Lower leg skin (tissue), 4 donors: ENCODE data around the gene NAALADL2. TPM values are rescaled to one million over a fixed set of nuclear protein-coding genes. Genes with fewer than 3 reads are reported as not detected.
"Not testable (repeated sequence)": the region's sequence is repeated elsewhere in the genome, so short reads cannot be mapped to it uniquely, and the experiment has no call there.

Experiments used
- DNase-seq, 2 donors: peaks; one replicate each; pipeline ENCODE4 v3.0.0-alpha.2; 2019; ENCODE audit warnings: low spot score in 2 of 2
- H3K4me3 ChIP-seq: fragments of 200-600 bp; sonication (generic); 2 replicates; pipeline ENCODE4 v1.5.1; 2017; ENCODE audit warnings: mild to moderate bottlenecking, low read depth; ENCODE audit not compliant: poor library complexity, severe bottlenecking
- CTCF ChIP-seq, 3 donors: fragments of 450-650 bp; IDR thresholded peaks; one replicate each; pipeline ENCODE4 v1.5.1; 2016; ENCODE audit warnings: antibody characterized with exemption in 3 of 3, mild to moderate bottlenecking in 3 of 3, moderate library complexity in 2 of 3
- POLR2A ChIP-seq, 2 donors: fragments of 450-650 bp; IDR thresholded peaks; one replicate each; pipeline ENCODE4 v1.6.1; 2016 to 2017; ENCODE audit warnings: antibody characterized with exemption in 2 of 2, mild to moderate bottlenecking in 1 of 2, moderate library complexity in 1 of 2
- WGBS, 2 donors: methylation state at CpG; one replicate each; pipeline ENCODE4 v1.1.5; 2018; 5-methylcytosine and 5-hydroxymethylcytosine counted together
- intact Hi-C: fragments of 100-400 bp; cut with DNase I; formaldehyde crosslinking; loops from one replicate; pipeline ENCODE4 v1.15.0; 2023; ENCODE audit warnings: low total_unique reads
- total RNA-seq, 4 donors: library from RNA; depleted of rRNA; stranded (reverse); fragments of >200 nt; gene quantifications; one replicate each; pipeline ENCODE4 v1.1.0, GENCODE V29; 2016

Gene NAALADL2
- total RNA-seq, 4 donors from 2014 or later = 3.6 to 8.1 (median 4.6) TPM

GRCh38 chr3:175349168-175349567 lies 490.0 kb downstream of the NAALADL2 start:
- WGBS, 2 donors = 95 to 96% methylated on average over 2 of the region's 2 CpGs
- H3K4me3 ChIP-seq = no peak overlapping the region
- TF ChIP-seq POLR2A (IDR thresholded peaks at IDR 0.05) (no peak), CTCF (IDR thresholded peaks at IDR 0.05) (no peak)
- intact Hi-C loops = no loop called here
- no peak for DNase-seq

DNA sequence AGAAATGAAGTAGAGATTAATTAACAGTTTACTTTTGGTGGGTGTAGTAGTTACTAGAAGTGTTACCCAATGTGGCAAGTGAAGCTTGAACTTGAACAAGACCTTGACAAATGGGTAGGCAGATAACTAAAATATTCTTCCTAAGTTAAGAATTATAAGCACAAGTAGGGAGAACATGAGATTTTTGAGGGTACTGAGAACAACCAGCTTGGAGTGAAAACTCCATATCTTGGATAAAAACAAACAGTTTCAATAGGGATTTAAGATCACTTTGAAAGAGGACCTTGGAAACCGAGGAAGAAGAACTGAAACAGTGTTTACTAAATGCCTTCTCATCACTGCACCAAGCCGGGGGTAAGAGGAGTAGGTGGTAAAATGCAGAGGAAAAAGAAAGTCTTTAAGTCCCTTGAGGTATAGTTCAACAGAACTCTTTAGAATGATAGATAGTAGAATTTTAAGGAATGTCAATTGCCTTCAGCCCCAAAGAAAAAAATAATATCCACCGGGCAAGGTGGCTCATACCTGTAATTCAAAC lies 496.7 kb downstream of the NAALADL2 start:
- no peak for DNase-seq
- no peak overlapping the region for H3K4me3 ChIP-seq
- intact Hi-C loops = no loop called here
- TF ChIP-seq CTCF (IDR thresholded peaks at IDR 0.05) (no peak), POLR2A (IDR thresholded peaks at IDR 0.05) (no peak)
- 79 to 81% methylated on average over 3 of the region's 3 CpGs for WGBS, 2 donors

- DNase-seq = no peak
- TF ChIP-seq POLR2A (IDR thresholded peaks at IDR 0.05) = no peak
- no peak for TF ChIP-seq CTCF (IDR thresholded peaks at IDR 0.05)
These were observed 497.8 kb downstream of the NAALADL2 start for GRCh38 chr3:175356899-175357324.

GRCh38 chr3:175357758-175358157 lies 498.6 kb downstream of the NAALADL2 start:
- no peak overlapping the region for H3K4me3 ChIP-seq
- DNase-seq = no peak
- intact Hi-C loops = no loop called here
- TF ChIP-seq CTCF (IDR thresholded peaks at IDR 0.05) (no peak), POLR2A (IDR thresholded peaks at IDR 0.05) (no peak)
- WGBS, 2 donors = 90 to 91% methylated on average over 1 of the region's 1 CpG

More at GRCh38 chr3:175356899-175357324, 497.8 kb downstream of the NAALADL2 start:
- intact Hi-C loops = no loop called here
- 67 to 68% methylated on average over 3 of the region's 3 CpGs for WGBS, 2 donors
- no peak overlapping the region for H3K4me3 ChIP-seq

- no peak for DNase-seq
- intact Hi-C loops = no loop called here
- no peak for TF ChIP-seq CTCF (IDR thresholded peaks at IDR 0.05)
- no peak for TF ChIP-seq POLR2A (IDR thresholded peaks at IDR 0.05)
- H3K4me3 ChIP-seq = no peak overlapping the region
These were observed 499.8 kb downstream of the NAALADL2 start for GRCh38 chr3:175358935-175359334.

- 32 to 34% methylated on average over 3 of the region's 3 CpGs for WGBS, 2 donors
- DNase-seq, H3K4me3 ChIP-seq, intact Hi-C loops: not testable (repeated sequence)
These were observed 511.3 kb downstream of the NAALADL2 start for GRCh38 chr3:175370426-175370825.

DNA sequence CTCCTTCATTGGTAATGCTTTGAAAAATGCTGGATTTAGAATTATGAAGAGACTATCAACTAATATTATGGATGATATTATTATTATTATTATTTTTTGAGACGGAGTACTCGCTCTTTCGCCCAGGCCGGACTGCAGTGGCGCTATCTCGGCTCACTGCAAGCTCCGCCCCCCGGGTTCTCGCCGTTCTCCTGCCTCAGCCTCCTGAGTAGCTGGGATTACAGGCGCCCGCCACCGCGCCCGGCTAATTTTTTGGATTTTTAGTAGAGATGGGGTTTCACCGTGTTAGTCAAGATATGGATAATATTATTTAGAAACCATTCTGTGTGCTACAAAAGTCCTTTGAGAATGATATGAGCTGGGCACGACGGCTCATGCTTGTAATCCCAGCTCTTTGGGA lies 512.1 kb downstream of the NAALADL2 start:
- WGBS, 2 donors = 98 to 99% methylated on average over 18 of the region's 18 CpGs
- intact Hi-C loops, H3K4me3 ChIP-seq, DNase-seq: not testable (repeated sequence)
